OCI-LY7 (cell line): ENCODE measurements around the gene RPS15. TPM values are rescaled to one million over a fixed set of nuclear protein-coding genes. Genes with fewer than 3 reads are reported as not detected.

Source experiments
- BruUV-seq: library from RNA; stranded (reverse); fragments of 400-500 nt; replicated peaks from 2 replicates; lab custom pipeline; 2021; lab: Mats Ljungman, UMichigan
- CTCF ChIA-PET: fragments of 300-600 bp; sonication (Branson Sonifier 250); formaldehyde crosslinking; loops from one replicate; lab custom pipeline; 2022; ENCODE audit warnings: antibody characterized with exemption; ENCODE audit not compliant: unreplicated experiment; lab: Charles Lee
- POLR2A ChIA-PET: fragments of 300-600 bp; sonication (Branson Sonifier 250); formaldehyde crosslinking; loops from one replicate; lab custom pipeline; 2022; ENCODE audit warnings: antibody characterized with exemption; lab: Charles Lee
- DNase-seq: peaks from one replicate; pipeline ENCODE4 v3.0.0-alpha.2; 2015; ENCODE audit warnings: low spot score
- H2AFZ ChIP-seq: fragments of 200-600 bp; sonication (generic), shearing (Covaris generic); 2 replicates; pipeline ENCODE4 v1.6.1; 2014; ENCODE audit warnings: mild to moderate bottlenecking, antibody characterized with exemption, low read length, moderate library complexity
- H3K27ac ChIP-seq: fragments of 200-600 bp; sonication (generic); 2 replicates; pipeline ENCODE4 v1.5.1; 2014; ENCODE audit warnings: mixed run types, low read depth, mild to moderate bottlenecking, moderate library complexity, low read length, inconsistent platforms; ENCODE audit not compliant: poor library complexity, severe bottlenecking
- H3K36me3 ChIP-seq: fragments of 200-600 bp; sonication (generic); 2 replicates; pipeline ENCODE4 v1.6.1; 2014; ENCODE audit warnings: mild to moderate bottlenecking, antibody characterized with exemption, low read length, moderate library complexity, mixed read lengths; ENCODE audit not compliant: insufficient read depth
- H3K4me1 ChIP-seq: fragments of 200-600 bp; sonication (generic); 2 replicates; pipeline ENCODE4 v1.5.1; 2014; ENCODE audit warnings: mild to moderate bottlenecking, low read length; ENCODE audit not compliant: insufficient read depth, poor library complexity, severe bottlenecking
- H3K4me2 ChIP-seq: fragments of 200-600 bp; sonication (generic); 2 replicates; pipeline ENCODE4 v1.6.1; 2014; ENCODE audit warnings: mild to moderate bottlenecking, low read length
- H3K4me3 ChIP-seq: fragments of 200-600 bp; sonication (generic); 2 replicates; pipeline ENCODE4 v1.5.1; 2014; ENCODE audit warnings: mild to moderate bottlenecking, low read depth, low read length; ENCODE audit not compliant: poor library complexity, severe bottlenecking
- H3K79me2 ChIP-seq: fragments of 200-600 bp; sonication (generic); 2 replicates; pipeline ENCODE4 v1.6.1; 2016; ENCODE audit warnings: low read depth, mild to moderate bottlenecking, low read length, moderate library complexity, mixed read lengths; ENCODE audit not compliant: insufficient read depth
- H3K9me2 ChIP-seq: fragments of 200-600 bp; sonication (generic); 2 replicates; pipeline ENCODE4 v1.6.1; 2016; ENCODE audit warnings: mild to moderate bottlenecking, low read length, mixed read lengths; ENCODE audit not compliant: insufficient read depth
- H3K9me3 ChIP-seq: fragments of 200-600 bp; sonication (generic); 2 replicates; pipeline ENCODE4 v1.6.1; 2014; ENCODE audit warnings: mild to moderate bottlenecking, mixed run types, low read length, mixed read lengths
- H4K20me1 ChIP-seq: fragments of 200-600 bp; sonication (generic); 2 replicates; pipeline ENCODE4 v1.6.1; 2014; ENCODE audit warnings: mild to moderate bottlenecking, antibody characterized with exemption, low read length, moderate library complexity, mixed read lengths; ENCODE audit not compliant: insufficient read depth
- EZH2phosphoT487 ChIP-seq: fragments of 200-600 bp; sonication (generic); IDR thresholded peaks from 2 replicates; pipeline ENCODE4 v1.6.1; 2018; ENCODE audit warnings: low read depth, borderline replicate concordance, mild to moderate bottlenecking, mixed run types, antibody characterized with exemption, low read length, moderate library complexity, mixed read lengths
- intact Hi-C: fragments of 100-400 bp; cut with micrococcal nuclease; formaldehyde crosslinking; loops from one replicate; pipeline ENCODE4 v1.10.0; 2022; ENCODE audit not compliant: unreplicated experiment
- total RNA-seq, 2 experiments: library from RNA; depleted of rRNA in 1 of 2; stranded (reverse); fragments of >200 nt in 1 of 2; shearing (Covaris generic) in 1 of 2; gene quantifications; 2 replicates each; pipeline ENCODE4 v1.2.3, GENCODE V29; 2014 to 2022
- TF ChIP-seq, protein P1 (sequence below): fragments of 200-600 bp; sonication (generic); conservative IDR thresholded peaks from 2 replicates; pipeline ENCODE4 v1.5.1; 2014; ENCODE audit warnings: mild to moderate bottlenecking, antibody characterized with exemption, low read length, moderate library complexity, mixed read lengths

The RPS15 gene
- total RNA-seq, 2 experiments from 2014 or later = 1,860 to 2,068 TPM

DNA sequence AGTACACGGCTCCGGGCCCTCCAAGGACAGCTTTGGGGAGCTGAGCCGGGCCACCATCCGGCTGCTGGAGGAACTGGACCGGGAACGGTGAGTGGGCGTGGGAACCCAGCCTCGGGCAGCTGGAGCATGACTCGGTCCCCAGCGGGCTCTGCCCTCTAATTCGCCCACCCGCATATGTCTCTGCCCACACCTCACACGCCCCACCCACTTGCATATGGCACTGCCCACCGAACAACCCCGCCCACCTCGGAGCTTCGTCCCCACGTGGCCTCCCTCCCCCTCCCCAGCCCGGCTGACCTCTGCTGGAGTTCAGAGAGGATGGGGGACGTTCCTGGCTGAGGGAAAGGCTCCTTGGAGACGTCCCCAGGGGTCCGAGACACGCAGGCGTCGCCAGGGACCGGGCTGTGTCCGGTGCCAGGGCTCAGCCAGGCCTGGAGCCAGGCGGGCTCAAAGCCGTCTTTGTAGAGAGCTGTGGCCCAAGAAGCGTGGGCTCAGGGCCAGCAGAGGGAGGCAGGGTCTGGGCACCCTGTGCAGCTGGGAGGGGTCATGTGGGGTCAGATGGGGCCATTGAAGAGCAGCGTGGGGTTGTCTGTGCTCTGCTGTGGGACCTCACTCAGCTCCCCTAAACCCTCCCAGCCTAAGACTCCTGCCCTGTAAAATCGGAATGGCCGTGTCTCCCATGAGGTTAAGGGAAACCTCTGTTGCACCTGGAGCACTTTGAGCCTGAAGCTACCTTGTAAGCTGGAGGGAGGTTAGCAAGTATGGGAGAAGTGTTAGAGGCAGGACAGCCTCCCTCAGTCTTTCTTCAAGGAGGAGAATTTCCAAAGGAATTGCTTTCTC is 15.5 kb downstream of the RPS15 start:
- BruUV-seq = no TSS peak
- POLR2A ChIA-PET = interaction anchor here (1.1 kb wide), 1 partner anchor 9 kb away, joined by 6 read pairs; no protein-coding TSS in a partner anchor
- peak overlapping the region; percentile 9 for H3K27ac ChIP-seq
- intact Hi-C loops = no loop called here
- H2AFZ ChIP-seq = no peak overlapping the region
- H3K36me3 ChIP-seq = no peaks in the 10 kb centered on the region
- CTCF ChIA-PET = no interaction called here
- DNase-seq = no peak
- no peak overlapping the region for H3K4me2 ChIP-seq
- no peaks in the 10 kb centered on the region for H4K20me1 ChIP-seq
- no peak for TF ChIP-seq EZH2phosphoT487
- TF ChIP-seq, protein P1, sequence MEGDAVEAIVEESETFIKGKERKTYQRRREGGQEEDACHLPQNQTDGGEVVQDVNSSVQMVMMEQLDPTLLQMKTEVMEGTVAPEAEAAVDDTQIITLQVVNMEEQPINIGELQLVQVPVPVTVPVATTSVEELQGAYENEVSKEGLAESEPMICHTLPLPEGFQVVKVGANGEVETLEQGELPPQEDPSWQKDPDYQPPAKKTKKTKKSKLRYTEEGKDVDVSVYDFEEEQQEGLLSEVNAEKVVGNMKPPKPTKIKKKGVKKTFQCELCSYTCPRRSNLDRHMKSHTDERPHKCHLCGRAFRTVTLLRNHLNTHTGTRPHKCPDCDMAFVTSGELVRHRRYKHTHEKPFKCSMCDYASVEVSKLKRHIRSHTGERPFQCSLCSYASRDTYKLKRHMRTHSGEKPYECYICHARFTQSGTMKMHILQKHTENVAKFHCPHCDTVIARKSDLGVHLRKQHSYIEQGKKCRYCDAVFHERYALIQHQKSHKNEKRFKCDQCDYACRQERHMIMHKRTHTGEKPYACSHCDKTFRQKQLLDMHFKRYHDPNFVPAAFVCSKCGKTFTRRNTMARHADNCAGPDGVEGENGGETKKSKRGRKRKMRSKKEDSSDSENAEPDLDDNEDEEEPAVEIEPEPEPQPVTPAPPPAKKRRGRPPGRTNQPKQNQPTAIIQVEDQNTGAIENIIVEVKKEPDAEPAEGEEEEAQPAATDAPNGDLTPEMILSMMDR = no peak
- no peaks in the 10 kb centered on the region for H3K9me2 ChIP-seq
- no peaks in the 10 kb centered on the region for H3K9me3 ChIP-seq
- peaks cover 40% of the 10 kb centered on the region for H3K4me1 ChIP-seq
- H3K79me2 ChIP-seq = no peaks in the 10 kb centered on the region
- H3K4me3 ChIP-seq = no peak overlapping the region

DNA sequence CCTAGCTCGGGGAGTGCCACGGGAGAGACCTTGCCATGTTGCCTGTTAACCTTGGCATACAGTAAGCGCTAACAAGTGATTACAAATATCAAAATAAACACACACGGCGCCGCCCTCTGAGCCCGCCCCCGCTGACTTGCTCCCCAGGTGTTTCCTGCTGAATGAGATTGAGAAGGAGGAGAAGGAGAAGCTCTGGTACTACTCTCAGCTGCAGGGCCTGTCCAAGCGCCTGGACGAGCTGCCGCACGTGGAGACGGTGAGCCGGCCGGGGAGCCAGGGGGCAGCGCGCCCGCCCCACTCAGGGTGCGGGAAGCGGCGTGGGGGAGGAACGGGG is 16.8 kb downstream of the RPS15 start:
- no TSS peak for BruUV-seq

More for the DNA sequence above, 16.8 kb downstream of the RPS15 start:
- DNase-seq = no peak
- intact Hi-C loops = loop anchor here (1.0 kb wide), 1 partner anchor 24 kb away; the partner anchor contains the start of gene C19orf25
- H3K4me2 ChIP-seq = peak overlapping the region; percentile 85
- peak overlapping the region; percentile 59 for H3K27ac ChIP-seq
- CTCF ChIA-PET = no interaction called here
- H3K4me1 ChIP-seq = peaks cover 31% of the 10 kb centered on the region
- no peaks in the 10 kb centered on the region for H3K9me2 ChIP-seq
- peak overlapping the region; percentile 52 for H3K4me3 ChIP-seq
- TF ChIP-seq, protein P1 = no peak
- TF ChIP-seq EZH2phosphoT487 = no peak
- no peaks in the 10 kb centered on the region for H3K79me2 ChIP-seq
- no peaks in the 10 kb centered on the region for H4K20me1 ChIP-seq
- no peaks in the 10 kb centered on the region for H3K9me3 ChIP-seq
- H2AFZ ChIP-seq = no peak overlapping the region
- H3K36me3 ChIP-seq = no peaks in the 10 kb centered on the region
- POLR2A ChIA-PET = no interaction called here
